HG02973 (cell line): ENCODE measurements around the gene SFN.
"Not testable (repeated sequence)": the region's sequence is repeated elsewhere in the genome, so short reads cannot be mapped to it uniquely, and the experiment has no call there.

Experiments used
- ATAC-seq: cut with Tn5 transposase; IDR thresholded peaks from one replicate; pipeline ENCODE4 v1.9.1; 2021; ENCODE audit warnings: moderate library complexity; ENCODE audit not compliant: unreplicated experiment

Gene SFN

GRCh38 chr1:26862781-26863684 is at the start of gene SFN:
Gene SFN (plus strand): TSS chr1:26863149. CDS start chr1:26863213, 64 bp downstream.
- ATAC-seq, result no peak

GRCh38 chr1:26814377-26814776 is 48.6 kb upstream of the SFN start:
- no peak for ATAC-seq

- ATAC-seq, result no peak
Measured at GRCh38 chr1:26814893-26815292, 48.1 kb upstream of the SFN start.

GRCh38 chr1:26820784-26821269 is 42.1 kb upstream of the SFN start:
- peak; percentile 90 for ATAC-seq

- no peak for ATAC-seq
Measured at GRCh38 chr1:26822737-26823395, 40.1 kb upstream of the SFN start.

GRCh38 chr1:26824731-26825130 is 38.2 kb upstream of the SFN start:
- ATAC-seq, result no peak

GRCh38 chr1:26826261-26827105 is 36.5 kb upstream of the SFN start, which contains the start of gene ZDHHC18:
Gene ZDHHC18 (plus strand): TSS chr1:26826688. CDS start chr1:26826805, 117 bp downstream.
- ATAC-seq, result peak; percentile 80

- ATAC-seq, result no peak
Measured at GRCh38 chr1:26827106-26827604, 35.8 kb upstream of the SFN start.

GRCh38 chr1:26827663-26828062 is 35.3 kb upstream of the SFN start:
- ATAC-seq, result no peak

- ATAC-seq, result no peak
Measured at GRCh38 chr1:26828411-26828991, 34.4 kb upstream of the SFN start.

- no peak for ATAC-seq
Measured at GRCh38 chr1:26829184-26829911, 33.6 kb upstream of the SFN start.

- no peak for ATAC-seq
Measured at GRCh38 chr1:26831059-26831458, 31.9 kb upstream of the SFN start.

GRCh38 chr1:26831546-26832248 is 31.3 kb upstream of the SFN start:
- no peak for ATAC-seq

GRCh38 chr1:26832249-26832960 is 30.5 kb upstream of the SFN start:
- ATAC-seq, result no peak

GRCh38 chr1:26833432-26834405 is 29.2 kb upstream of the SFN start:
- ATAC-seq, result peak; percentile 85

GRCh38 chr1:26837665-26838064 is 25.3 kb upstream of the SFN start:
- not testable (repeated sequence) for ATAC-seq
